ENCODE data around the gene MACIR.

The MACIR gene

DNA sequence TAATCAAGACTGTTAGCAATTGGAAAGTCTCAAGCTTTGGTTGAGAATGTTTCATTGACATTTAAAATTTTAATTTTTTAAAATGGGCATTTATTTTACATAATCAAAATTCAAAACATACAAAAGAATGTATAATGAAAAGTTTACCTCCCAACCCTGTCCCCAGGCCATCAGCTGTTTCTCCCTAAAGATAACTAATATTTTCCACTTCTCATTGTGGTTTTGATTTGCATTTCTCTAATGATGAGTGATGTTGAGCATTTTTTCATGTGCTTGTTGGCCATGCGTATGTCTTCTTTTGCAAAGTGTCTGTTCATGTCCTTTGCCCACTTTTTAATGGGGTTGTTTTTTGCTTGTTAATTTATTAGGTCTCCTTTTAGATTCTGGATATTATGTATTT lies 11.4 kb upstream of the MACIR start:
- DNase-seq, result no peak

DNA sequence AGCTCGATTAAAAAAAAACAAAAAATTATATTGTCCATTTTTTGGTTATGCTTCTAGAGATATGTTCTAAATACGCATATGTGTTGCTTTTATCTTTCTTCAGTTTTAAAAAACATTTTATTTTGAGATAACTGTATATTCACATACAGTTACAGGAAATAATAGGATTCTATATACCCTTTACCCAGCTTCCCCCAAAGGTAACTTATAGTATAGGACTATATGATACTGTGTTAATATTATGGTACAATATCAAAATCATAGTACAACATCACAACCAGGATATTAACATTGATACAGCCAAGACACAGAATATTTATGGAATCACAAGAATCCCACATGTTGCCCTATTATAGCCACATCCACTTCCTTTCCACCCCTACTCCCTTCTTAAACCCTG lies 9.5 kb upstream of the MACIR start:
- DNase-seq, result no peak

DNA sequence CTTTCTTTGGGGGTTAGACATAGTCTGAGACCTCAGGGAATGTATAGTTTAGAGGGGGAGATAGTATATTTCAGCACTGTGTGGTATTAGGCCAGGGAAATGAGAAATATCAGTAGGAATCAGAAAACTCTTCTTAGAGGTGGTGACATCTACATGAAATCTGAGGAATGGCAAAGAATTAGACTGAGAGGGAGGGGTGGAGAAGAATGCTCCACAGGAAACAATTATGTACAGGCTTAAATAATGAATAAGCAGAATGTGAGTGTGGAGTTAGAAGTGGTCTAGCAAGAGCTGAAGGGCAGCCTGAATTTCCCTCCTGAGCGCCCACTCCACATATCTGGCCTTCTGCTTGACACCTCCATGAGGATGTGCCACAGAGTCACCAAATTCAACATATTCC lies 3.6 kb upstream of the MACIR start:
- no peak for DNase-seq

GRCh38 chr5:103255691-103256090 lies 2.9 kb upstream of the MACIR start:
- no peak for DNase-seq

GRCh38 chr5:103256178-103256577 lies 2.4 kb upstream of the MACIR start:
- peak in 1 of 2 experiments; percentile 12 for DNase-seq

DNA sequence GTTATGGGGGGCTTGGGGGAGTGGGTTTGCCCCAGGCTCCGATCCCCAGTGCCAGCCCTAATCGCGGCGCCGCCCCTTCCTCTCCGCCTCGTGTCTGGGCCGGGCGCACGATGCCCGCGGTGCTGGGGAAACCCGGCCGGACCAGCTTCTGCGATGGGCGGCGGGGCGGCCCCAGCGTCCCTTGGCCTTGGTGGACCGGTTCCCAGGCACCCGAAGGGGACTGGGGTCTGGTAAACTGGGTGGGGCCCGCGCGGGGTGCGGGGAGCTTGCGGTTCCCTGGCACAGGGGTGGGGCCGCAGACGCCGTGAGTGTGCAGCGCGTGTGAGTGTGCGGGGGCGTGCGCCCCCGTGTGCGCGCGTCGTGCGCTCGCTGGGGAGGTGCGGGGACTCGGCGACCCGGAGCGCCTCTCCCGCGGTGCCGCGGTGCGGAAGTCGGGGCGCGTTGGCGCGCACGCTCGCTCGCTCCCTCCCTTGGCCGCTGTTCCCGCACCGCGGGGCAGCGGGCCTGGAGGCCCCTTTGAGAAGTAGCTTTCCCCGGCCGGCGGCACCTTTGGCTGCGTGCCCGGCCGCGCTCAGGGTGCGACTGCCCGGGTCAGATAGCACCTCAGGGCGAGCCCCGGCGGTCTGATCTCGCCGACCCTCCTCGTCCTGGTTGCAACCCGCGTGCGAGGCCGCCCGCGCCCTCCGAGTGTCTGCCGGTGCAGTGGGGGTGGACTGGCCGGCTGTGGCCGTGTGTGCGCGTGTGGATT lies 568 bp downstream of the MACIR start:
- DNase-seq, result peak; percentile 52 to 83

GRCh38 chr5:103259705-103260355 lies 1.3 kb downstream of the MACIR start:
- DNase-seq, result peak; percentile 13 to 73

GRCh38 chr5:103260951-103261350 lies 2.4 kb downstream of the MACIR start:
- DNase-seq, result no peak

DNA sequence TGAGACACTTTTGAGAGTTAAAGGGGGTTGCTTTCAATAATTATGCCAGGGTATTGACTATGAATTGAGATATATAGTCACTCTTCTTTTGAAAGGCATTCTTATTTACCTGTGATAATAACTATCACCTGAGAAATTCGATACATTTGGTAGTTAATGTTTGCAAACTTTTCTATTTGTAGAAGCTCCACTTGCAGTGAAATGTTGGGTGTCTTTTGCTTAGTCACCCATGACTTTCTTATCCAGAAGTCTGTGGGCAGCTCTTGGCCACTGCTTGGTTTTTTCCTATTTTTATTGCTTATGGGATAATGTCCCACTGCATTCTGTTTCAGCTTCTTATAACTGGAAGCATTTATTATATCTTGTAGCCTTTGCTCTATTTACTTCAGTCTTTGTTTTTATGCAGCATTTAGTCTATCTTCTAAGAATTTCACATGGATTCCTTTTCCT lies 3.9 kb downstream of the MACIR start:
- DNase-seq, result no peak

GRCh38 chr5:103263054-103263453 lies 4.5 kb downstream of the MACIR start:
- DNase-seq, result no peak

- DNase-seq, result no peak
These were observed 5.9 kb downstream of the MACIR start for GRCh38 chr5:103264508-103264907.

GRCh38 chr5:103270581-103270980 lies 12.0 kb downstream of the MACIR start:
- DNase-seq, result no peak

- no peak for DNase-seq
These were observed 13.2 kb downstream of the MACIR start for GRCh38 chr5:103271570-103272289.

DNA sequence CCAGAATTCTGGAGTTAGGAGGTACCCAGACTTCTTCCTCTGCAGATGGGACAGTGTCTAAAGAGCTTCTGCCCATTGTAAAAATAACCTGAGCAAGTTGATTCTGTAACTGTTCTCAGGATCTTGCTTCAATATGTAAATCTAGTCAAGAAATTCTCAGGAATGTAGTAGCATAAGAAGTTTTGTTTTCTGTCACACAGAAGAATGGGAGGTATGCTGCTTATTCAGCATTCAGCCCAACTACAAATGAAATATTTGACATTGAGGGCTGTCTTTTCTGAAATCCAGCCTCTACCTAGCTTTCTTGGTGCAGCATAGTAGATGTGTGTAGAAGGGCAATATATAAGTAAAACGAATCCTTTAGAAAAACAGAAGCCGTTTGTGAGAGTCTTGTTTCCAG lies 13.8 kb downstream of the MACIR start:
- no peak for DNase-seq

GRCh38 chr5:103273952-103274351 lies 15.4 kb downstream of the MACIR start:
- DNase-seq, result no peak

GRCh38 chr5:103275851-103276250 lies 17.3 kb downstream of the MACIR start:
- no peak for DNase-seq

GRCh38 chr5:103280967-103281366 lies 22.4 kb downstream of the MACIR start:
- no peak for DNase-seq

DNA sequence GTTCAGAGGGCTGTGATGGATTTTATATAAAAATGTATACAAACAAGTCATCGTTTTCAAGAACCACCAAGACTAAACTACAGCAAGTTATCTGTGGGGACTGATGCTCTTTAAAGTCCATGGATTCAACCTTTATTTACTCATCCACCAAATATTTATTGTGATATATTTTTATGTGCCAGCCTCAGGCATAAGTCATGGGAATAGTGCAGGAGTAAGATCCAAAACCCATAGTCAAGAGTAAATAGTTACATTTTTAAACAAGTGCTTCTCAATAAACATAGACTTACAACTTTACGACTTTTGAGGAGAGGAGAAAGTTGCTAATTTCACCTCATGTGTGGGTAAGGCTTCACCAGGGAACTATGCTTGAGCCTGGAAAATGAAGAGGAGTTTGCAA lies 24.6 kb downstream of the MACIR start:
- DNase-seq, result no peak

DNA sequence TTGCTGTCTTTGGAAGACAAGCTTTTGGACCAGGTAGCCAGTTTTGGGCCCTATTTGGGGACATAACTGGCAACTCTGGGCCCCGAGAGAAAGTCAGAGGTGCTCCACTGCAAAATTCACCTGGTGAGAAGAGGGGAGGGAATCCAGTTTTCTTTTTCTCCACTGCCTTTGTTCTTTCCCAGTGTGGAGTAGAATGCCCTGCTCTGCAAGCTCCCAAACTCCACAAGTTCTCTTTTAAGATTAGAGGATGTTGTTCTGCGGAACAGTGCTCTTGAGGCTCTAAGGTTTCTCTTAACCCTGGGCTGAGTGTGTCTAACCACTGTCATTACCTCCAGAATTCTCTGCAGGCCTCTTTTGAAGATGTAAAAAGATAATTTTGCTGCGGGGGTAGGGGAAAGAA lies 25.3 kb downstream of the MACIR start:
- DNase-seq, result no peak

- no peak for DNase-seq
These were observed 28.1 kb downstream of the MACIR start for GRCh38 chr5:103286622-103287021.

DNA sequence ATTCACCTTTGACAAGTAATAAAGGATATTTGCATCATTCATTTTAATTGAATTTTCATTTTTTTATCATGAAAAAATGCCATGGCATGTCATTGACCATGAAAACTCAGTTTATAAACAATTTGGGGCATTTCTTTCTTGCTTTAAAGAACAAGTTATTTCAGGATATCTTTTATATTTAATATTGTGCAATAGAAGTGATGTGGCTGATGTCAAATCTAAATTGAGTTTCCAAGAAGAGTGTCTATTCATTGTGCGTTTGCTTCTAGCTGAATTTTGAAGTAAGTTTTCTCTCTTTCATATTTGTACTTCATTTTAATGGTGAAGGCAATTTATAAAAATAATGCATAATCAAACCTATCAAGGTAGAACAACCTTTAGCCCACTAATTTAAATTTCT lies 30.5 kb downstream of the MACIR start:
- DNase-seq, result no peak

DNA sequence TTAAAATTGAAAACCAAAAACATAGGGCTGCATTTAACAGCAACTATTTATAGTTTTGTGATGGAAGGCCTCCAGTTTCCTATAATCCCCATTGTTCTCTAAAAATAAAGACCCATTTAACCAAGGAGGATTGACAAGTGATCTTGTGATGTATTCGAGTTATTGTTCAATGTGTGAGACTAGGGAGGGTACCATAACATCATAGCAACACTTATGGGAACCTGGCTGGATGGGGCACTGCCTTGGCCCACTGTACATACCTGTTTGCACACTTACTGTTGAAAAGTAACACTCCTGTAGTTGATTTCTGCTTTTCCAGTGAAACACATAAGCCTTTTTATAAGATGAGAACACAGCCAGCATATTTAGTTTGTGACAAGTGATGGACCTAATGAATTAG lies 32.3 kb downstream of the MACIR start:
- no peak for DNase-seq

DNA sequence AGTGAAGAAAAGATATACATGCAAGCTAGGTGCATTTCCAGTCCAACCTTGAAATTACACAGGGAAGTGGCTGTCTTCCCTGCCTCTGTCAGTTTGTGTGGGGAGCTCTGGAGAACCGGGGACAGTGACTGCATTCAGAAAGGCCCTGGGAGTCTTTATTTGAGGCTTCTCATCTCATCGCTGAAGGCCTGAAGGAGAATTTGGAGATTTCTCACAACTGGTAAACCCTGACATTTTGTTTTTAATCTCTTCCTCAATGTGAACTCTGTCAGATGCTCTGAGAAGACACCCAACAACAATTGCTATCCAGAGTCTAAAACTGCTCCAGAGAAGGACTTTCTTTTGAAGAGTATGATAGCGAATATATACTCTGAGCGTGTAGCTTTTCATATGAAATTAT lies 33.0 kb downstream of the MACIR start:
- no peak for DNase-seq

DNA sequence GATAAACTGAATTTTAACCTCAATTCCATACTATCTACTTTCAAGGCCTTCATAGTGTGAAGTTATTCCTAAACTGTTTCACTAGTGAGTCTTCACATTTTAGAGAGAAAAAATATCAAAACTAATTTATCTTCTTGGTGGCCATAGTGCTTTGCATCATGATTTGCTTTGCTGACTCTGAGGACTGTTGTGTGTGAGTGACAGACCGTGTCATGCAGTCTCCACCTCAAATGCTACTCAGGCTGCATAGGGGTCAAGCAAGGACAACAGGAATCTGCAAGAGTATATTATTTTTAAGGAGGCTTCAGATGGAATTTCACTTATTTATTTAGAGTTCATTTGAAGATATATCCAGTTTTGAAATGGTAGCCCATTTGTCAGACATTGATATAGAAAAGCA lies 34.5 kb downstream of the MACIR start:
- peak; percentile 11 to 42 for DNase-seq
